ENCODE measurements around the gene PPP1R27.

The PPP1R27 gene

DNA sequence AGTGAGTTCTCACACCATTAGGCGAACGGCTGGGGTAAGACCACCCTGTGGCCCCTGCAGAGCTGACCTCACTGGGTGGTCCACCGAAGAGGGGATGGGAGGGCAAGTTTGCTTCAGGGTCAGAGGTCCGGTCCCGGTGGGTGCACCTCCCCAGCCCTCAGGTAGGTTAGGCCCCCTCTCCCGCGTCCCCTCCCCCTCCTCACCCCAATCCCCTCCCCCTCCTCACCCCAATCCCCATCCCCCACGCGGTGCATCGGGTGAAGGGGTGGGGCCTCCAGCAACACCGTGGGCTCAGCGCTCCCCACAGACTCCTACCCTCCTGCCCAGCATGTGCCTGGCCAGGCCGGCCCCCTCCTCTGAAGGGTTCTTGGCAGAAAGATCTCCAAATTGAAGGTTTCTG, 15.1 kb downstream of the PPP1R27 start:
- DNase-seq, result no peak

DNA sequence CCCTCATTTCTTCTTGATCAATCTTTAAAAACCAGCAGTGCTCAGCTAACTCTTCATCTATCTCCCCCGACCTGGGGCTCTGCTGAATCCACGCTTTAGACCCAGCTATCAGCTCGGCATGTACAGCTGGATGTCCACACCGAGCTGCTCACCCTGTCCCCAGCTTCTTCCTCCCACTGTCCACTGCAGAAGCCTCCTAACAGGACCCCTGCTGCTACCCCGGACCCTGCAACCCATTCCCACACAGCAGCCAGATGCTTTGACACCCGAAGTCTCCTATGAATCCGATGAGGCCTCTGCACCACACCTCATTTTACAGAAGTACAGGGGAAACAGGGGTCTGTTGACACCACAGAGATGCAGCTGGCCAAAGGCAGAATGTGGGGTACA, 17.1 kb downstream of the PPP1R27 start:
- DNase-seq, result no peak

DNA sequence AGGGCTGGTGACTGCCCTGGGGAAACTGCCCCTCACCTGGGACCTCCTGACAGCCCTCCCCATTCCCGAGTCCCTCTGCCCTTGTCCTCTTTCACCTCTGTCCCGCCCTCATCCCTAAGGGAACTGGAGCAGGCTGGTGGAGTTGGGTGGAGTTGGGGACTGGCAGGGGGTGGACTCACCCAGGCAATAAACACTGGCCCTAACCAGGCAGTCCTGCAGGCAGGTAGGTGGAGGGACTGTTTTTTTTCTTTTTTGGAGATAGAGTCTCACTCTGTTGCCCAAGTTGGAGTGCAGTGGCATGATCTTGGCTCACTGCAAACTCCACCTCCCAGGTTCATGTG, 19.2 kb downstream of the PPP1R27 start:
- DNase-seq, result no peak

DNA sequence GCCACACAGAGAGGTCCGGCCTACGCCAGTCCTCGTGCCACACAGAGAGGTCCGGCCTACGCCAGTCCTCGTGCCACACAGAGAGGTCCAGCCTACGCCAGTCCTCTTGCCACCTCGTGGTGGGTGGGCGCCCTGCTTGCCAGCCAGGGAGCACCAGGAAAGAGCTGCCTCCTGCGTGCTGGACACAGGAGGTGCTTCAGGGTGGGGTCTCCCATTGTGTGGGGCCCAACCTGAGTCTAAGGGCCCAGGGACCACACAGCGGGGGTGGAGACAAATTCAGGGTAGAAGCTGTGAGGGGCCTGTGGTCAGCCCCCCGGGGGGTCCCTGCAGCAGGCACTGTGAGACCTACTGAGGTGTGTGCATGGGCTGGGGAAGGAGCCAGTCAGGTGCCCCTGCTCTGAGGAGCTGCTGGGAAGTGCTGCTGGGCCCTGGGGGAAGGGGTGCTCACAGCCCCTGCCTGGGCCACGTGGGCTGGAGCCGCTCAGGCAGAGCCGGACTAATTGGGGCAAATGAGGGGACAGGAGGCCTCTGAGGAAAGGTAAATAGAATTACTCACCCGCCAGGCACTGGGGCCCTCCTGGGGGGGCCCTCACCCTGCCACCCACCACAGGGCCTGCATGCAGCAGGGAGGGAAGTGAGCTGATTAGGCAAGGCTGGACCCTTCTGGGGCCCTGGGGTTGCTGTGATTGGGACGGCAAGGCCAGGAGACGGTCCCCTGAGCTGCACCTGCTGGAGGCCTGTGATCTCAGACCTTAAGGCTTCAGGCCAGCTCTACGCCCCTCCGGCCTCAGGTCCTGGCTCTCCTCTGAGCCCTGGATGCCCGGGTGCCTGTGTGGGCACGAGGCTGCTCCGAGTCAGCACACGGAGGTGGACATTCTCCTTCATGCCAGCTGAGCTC, 19.9 kb downstream of the PPP1R27 start:
- DNase-seq, result no peak

DNA sequence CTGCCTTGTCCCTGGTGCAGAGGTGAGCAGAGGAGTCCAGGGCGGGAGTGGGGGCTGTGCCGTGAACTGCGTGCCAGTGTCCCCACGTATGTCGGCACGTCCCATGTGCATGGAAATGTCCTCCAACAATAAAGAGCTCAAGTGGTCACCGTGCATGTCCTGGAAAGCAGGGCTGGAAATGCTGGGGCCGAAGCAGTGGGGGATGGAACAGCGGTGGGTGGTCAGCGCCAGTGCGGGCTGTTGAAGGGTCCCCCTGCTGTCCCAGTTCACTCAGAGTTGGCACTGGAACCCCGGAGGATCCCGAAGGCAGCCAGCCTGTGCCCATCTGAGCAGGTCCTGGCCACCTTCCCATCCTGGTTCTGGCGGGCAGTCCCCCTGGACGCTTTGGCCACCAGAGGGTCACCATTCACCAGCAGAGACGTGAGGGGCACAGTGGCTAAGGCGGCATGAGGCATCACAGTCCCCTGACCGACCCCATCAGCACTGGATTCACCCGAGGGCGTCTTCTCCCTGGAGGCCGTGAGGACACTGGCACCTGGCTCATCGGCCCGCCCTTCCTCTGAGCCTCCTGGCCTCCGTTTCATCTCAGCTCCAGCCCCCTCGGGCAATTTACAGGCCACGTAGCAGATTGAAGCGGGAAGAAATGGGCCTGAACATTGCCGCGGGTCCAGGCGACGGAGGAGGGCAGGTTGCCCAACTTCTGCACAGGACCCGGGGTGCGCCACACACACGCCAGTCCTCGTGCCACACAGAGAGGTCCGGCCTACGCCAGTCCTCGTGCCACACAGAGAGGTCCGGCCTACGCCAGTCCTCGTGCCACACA, 20.8 kb downstream of the PPP1R27 start:
- no peak for DNase-seq

DNA sequence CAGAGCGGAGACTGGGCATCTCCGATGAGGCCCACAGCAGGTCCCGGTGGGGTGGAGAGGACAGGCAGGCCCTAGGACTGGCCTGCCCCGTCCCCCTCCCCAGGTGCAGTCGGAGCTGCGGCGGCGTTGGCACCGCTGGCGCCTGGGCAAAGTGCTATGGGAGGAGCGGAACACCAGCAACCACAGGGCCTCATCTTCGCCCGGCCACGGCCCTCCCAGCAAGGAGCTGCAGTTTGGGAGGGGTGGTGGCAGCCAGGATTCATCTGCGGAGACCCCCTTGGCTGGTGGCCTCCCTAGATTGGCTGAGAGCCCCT, 21.5 kb downstream of the PPP1R27 start:
- DNase-seq, result no peak

DNA sequence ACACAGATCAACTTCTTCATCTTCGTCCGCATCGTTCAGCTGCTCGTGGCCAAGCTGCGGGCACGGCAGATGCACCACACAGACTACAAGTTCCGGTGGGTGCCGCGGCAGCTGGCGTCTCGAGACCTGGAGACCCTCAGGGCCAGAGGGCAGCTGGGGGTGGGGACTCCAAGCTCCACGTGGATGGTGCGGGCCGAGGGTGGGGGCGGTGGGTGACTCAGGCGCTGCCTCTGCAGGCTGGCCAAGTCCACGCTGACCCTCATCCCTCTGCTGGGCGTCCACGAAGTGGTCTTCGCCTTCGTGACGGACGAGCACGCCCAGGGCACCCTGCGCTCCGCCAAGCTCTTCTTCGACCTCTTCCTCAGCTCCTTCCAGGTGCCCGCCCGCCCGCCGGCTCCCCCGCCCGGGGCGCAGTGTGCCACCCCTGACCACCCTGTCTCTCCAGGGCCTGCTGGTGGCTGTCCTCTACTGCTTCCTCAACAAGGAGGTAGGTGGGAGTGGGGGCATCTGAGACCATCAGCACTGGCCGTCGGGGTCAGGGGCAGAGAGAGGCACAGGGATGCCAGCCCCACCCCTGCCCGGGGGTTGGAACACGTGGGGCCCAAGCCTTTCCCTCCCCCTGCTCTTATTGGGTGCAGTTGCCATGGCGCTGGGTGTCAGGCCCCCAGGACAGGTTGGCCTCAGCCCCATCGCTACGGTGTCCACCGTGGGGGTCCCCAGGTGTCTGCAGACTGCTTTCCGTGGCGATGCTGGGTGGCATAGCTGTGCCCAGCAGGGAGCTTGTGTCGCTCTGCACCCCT, 22.1 kb downstream of the PPP1R27 start:
- DNase-seq, result no peak

DNA sequence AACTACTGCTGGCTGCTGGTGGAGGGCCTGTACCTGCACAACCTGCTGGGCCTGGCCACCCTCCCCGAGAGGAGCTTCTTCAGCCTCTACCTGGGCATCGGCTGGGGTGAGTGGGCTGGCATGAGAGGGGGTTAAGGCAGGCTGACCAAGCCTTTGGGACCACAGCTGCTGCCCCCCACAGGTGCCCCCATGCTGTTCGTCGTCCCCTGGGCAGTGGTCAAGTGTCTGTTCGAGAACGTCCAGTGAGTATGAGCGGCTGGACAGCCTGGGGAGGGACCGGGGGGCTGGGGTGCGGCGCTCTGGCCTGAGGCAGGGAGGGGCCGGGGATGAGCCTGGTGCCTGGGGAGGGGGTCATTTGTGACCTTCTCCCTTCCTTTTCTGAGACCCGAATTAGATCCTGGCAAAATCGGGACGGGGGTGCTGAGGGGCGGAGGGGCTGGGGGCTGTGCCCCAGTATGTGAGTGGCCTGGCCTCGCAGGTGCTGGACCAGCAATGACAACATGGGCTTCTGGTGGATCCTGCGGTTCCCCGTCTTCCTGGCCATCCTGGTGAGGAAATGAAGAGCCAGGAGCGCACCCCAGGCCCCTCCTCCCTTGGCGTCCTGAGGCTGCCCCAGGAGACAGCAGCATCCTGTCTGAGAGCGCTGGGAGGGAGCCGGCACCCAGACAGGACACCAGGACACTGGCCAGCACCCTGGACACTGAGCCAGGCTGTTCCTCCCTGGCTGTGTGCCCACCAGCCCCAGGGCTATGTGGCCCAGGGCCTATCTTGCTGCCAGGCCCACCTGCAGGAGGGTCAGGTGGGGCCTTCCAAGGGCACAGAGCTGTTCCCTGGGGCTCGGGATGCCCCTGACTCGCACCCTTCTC, 22.9 kb downstream of the PPP1R27 start:
- DNase-seq, result no peak

DNA sequence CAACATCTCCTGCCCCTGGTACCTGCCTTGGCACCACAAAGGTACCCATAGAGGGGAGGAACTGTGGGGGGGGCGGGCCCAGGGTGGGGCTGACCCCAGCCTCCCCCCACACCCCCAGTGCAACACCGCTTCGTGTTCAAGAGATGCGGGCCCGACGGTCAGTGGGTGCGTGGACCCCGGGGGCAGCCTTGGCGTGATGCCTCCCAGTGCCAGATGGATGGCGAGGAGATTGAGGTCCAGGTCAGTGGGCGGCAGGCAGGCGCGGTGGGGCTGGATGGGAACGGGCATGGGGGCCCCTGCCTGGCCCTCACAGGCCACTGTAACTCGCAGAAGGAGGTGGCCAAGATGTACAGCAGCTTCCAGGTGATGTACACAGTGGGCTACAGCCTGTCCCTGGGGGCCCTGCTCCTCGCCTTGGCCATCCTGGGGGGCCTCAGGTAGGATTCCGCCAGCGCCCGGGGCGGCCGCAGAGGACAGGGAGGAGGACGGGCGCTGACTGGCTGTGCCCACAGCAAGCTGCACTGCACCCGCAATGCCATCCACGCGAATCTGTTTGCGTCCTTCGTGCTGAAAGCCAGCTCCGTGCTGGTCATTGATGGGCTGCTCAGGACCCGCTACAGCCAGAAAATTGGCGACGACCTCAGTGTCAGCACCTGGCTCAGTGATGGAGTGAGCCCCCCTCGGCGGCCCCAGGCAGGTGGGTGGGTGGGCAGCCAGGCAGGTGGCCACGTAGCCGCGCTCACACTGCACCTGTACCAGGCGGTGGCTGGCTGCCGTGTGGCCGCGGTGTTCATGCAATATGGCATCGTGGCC, 23.8 kb downstream of the PPP1R27 start:
- DNase-seq, result no peak

DNA sequence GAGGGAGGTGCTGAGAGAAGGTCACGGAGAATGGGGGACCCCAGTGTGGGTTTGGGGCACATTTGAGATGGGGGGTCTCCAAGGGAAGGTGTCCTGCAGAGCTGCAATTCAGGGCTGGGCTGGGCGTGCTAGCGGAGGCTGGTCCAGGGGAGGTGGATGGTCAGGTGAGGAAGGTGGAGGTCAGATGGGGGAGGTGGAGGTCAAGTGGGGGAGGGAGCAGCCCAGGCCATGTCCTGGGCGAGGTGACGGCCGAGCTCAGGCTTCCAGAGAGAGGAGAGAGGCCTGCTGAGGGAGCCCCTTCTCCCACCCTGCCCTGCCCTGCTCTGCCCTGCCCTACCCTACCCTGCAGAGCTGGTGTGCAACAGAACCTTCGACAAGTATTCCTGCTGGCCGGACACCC, 24.4 kb downstream of the PPP1R27 start:
- no peak for DNase-seq

DNA sequence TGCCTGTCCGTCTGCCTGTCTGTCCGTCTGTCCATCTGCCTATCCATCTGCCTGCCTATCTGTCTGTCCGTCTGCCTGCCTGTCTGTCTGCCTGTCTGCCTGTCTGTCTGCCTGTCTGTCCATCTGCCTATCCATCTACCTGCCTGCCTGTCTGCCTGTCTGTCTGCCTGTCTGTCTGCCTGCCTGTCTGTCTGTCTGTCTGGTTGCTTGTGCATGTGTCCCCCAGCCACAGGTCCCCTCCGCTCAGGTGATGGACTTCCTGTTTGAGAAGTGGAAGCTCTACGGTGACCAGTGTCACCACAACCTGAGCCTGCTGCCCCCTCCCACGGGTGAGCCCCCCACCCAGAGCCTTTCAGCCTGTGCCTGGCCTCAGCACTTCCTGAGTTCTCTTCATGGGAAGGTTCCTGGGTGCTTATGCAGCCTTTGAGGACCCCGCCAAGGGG, 25.3 kb downstream of the PPP1R27 start:
- no peak for DNase-seq

DNA sequence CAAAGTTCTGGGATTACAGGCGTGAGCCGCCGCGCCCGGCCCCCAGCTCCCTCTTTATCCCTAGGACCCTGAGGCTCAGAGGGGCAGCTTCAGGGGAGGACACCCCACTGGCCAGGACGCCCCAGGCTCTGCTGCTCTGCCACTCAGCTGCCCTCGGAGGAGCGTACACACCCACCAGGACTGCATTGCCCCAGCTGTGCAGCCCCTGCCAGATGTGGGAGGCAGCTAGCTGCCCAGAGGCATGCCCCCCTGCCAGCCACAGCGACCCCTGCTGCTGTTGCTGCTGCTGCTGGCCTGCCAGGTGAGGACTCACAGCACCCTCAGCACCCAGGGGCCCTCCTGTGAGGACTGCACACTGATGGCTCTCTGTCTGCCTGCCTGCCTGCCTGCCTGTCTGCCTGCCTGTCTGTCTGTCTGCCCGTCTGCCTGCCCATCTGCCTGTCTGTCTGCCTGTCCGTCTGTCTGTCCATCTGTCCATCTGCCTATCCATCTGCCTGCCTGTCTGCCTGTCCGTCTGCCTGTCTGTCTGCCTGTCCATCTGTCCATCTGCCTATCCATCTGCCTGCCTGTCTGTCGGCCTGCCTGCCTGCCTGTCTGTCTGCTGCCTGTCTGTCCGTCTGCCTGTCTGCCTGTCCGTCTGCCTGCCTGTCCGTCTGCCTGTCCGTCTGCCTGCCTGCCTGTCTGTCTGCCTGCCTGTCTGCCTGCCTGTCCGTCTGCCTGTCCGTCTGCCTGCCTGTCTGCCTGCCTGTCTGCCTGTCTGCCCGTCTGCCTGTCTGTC, 25.9 kb downstream of the PPP1R27 start:
- no peak for DNase-seq

DNA sequence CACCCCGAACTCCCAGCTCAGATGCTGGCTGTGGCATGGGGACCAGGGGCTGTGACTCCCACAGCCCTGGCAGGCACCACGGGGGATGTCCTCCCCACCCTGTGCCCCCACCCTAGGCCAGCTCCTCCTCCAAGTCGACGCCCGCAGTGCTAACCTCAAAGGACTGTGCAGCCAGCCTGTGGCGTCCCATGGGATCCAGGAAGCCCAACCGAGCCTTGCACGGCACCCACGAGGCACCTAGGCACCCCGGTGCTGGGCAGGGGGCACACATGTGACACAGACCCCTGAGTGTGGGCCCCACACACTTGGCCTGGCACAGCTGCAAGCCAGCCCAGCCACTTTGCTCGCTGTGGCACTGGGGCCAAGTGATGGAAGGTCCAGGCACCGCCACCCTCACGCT, 27.0 kb downstream of the PPP1R27 start:
- DNase-seq, result no peak

DNA sequence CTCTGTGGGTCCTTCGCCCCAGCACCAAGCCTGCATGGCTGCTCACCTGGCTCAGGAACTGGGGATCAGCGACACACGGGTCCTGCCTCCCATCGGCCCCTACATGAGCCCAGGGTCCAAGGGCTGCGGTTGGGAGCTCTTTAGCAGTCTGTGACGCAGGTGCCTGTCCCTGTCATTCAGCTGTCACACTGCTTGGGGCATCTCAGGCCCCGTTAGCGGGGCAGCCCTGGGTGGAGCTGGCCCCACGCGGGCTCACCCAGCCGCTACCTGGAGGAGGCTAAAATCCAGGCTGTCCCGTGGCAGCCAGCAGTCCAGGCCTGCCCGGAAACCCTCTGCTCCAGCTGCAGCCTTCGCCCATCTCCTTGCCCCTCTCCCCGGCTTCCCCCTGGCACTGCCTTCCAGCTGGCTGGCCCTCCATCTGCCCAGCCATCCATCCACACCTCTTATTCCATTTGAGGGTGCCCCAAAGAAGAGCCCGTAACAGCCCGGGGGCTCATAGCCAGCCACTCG, 27.6 kb downstream of the PPP1R27 start:
- no peak for DNase-seq

DNA sequence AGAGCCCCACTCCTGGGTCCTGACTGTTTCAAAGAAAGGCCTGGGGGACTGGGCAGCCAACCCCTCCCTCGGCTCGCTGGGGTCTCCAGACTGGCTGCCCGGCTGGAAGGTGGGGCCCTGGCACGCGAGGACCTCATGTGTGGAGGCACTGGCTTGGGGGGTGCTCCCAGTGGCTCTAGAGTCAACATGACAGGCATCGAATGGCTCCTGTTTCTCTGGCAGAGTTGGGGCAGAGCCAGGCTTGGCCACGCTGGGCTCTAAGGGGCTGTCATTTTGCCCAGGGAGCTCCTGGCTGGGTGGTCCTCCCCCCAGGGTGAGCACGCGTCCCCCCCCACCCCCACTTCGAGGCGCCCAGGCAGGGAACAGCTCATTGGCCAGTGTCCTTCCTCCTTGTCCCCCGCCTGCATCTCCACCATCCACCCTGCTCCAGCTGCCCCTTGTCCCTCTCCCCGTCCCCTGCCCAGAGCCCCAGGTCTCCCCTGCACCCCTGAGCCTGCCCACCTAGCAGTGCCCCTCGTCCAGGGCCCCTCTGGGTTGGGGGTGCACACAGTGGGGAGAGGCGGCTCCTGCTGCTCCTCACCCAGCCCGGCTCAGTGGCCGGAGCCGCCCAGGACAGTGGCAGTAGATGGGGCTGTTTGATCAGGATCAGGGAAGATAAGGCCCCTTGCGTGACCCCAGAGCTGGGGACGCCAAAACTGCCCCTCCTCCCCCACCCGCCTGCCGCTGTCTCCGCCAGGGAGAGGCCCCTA, 28.2 kb downstream of the PPP1R27 start:
- no peak for DNase-seq

DNA sequence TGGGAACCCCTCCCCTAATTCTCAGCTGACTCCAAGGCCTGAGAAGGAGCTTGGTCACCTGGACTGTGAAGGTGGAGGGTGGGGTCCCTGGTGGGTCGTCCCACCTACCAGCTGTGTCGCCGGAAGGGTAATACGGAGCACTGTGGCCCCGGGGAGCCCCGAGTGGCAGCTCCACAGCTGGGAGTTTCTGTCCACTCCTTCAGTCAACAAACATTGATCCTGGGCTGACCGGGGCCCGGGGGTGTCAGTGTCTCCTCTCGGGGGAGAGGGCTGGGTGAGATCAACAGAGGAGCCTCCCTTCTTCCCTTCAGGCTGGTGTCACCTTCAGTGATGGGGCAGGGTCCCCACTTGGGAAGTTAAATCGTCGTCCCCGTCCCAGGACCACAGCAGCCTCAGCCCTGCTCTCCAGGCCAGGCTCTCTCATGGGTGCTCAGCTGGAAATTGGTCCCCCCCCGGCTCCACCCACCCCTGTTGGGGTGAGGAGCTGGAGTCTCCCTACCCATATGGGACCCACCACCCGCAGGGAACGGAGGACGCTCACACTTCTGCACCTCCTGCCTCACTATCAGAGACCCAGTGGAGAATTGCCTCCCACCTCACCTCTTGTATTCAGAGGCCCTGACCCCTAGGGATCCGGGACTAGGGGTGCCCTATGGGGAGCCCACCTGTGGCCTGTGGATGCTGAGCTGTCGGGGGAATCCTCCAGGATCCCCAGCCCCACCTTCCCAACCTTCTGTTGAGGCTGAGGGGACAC, 29.0 kb downstream of the PPP1R27 start:
- no peak for DNase-seq

DNA sequence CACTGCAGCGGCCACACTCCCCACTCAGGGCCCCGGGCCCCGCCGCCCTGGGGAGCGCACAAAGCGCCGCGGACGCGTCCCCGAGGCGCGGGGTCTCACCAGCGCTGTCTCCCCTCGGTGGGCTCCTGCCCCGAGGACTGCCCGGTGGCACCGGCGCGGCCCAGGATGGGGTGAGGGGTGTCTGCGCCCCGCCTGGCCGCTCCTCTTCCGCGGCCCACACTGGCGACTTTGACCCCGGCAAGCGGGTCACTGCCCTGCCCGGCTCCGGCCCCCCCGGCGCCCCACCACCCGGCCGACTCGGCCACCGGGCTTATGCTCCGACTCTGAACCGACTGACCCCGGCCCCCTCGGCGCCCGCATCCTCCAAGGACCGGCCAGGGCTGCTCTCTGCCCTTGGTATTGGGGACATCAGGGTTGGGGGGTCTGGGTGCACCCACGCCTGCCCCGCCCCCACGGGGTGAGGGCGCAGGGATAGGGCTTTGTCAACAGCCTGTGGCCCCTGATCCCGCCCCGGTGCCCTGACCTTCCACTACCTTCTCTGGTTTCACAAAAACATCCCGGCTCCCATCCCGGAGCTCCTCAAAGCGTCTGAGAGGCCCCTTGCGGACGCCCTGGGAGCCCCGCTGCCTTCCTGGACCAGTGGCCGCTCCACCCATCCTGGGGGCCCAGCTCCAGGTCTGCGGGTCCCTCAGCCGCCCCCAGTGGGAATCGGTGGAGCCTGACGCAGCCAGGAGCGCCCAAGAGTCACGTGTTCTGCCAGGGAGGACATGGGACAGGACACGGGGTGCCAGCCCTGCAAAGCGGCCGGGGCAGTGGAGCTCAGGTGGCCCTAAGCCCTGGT, 30.1 kb downstream of the PPP1R27 start:
- DNase-seq, result no peak

Measured in stimulated activated CD4-positive, alpha-beta T cell treated with anti-CD3 and anti-CD28 coated beads, Interleukin-4, amount 100 ng/mL, for 4 hours (primary cell).